Fibroblast of pulmonary artery (primary cell): Measurements from ENCODE around the gene SEMA5B.

Experiments
- DNase-seq: peaks from one replicate; pipeline ENCODE4 v3.0.0-alpha.2; 2010; ENCODE audit warnings: low read depth
- H3K4me3 ChIP-seq: replicated peaks from 2 replicates; pipeline ENCODE4 v1.5.1; 2011; ENCODE audit warnings: low read depth, mild to moderate bottlenecking, control low read depth, low read length, moderate library complexity
- TF ChIP-seq, protein P1 (sequence below): IDR thresholded peaks from 2 replicates; pipeline ENCODE4 v1.5.1; 2011; ENCODE audit warnings: mild to moderate bottlenecking, control low read depth, low read length, inconsistent platforms; ENCODE audit errors: missing control alignments

The SEMA5B gene

DNA sequence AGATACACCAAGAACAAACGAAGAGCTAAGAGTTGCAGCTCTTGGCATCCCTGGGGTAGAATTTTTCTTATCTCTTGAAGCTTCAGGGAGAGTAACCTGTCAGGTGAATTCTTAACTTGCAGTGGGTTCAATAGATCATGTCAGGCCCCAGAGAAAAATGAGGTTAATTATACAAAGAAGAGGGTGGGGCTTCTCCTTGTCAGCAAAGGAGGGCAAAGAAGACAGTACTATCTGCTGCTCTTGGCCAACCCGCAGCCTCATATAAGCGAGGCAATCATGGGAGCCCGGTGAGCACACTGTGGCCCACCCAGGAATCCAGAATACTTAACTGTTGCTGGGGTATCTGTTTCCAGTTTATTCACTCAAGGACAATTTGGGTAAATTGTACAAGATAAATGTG lies 110.2 kb downstream of the SEMA5B start:
- DNase-seq, result no peak
- TF ChIP-seq, protein P1, sequence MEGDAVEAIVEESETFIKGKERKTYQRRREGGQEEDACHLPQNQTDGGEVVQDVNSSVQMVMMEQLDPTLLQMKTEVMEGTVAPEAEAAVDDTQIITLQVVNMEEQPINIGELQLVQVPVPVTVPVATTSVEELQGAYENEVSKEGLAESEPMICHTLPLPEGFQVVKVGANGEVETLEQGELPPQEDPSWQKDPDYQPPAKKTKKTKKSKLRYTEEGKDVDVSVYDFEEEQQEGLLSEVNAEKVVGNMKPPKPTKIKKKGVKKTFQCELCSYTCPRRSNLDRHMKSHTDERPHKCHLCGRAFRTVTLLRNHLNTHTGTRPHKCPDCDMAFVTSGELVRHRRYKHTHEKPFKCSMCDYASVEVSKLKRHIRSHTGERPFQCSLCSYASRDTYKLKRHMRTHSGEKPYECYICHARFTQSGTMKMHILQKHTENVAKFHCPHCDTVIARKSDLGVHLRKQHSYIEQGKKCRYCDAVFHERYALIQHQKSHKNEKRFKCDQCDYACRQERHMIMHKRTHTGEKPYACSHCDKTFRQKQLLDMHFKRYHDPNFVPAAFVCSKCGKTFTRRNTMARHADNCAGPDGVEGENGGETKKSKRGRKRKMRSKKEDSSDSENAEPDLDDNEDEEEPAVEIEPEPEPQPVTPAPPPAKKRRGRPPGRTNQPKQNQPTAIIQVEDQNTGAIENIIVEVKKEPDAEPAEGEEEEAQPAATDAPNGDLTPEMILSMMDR, result no peak
- no peak overlapping the region for H3K4me3 ChIP-seq

DNA sequence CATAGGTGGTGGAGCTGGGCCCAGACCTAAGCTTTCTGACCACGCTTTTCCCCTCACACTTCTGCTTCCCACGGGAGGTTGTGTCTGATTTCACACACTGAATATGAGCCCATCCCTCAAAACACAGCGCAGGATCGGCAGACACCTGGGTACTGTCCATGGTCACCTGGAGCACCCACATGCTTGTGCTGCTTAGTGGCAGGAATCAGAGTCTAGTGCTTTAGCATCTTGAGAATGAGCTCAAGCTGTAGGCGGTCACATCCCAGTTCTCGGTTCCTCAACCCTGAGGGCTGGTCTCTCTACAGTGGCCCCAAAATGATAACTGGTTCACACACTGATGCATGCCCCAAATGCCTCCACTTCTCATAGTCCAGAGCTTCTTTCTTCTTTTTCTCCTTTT lies 111.0 kb downstream of the SEMA5B start:
- TF ChIP-seq, protein P1, result no peak
- DNase-seq, result no peak
- H3K4me3 ChIP-seq, result no peak overlapping the region

DNA sequence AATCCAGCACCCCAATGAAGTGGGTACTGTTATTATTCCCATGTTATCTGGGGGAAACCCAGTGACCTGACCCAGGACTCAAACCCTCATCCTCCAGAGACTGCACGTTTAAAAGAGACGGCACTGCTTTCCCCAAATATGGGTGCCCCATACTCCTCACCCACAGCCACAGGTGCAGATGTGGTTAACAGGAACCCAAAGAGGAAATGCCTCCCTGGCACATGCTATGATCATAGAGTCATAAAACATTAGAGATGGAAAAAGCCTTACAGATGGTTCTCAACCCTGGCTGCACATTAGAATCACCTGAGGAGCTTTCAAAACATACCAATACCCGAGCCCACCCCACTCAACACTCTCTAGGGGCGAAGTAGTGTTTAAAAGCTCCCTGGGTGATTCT lies 111.5 kb downstream of the SEMA5B start:
- TF ChIP-seq, protein P1, result no peak
- no peak for DNase-seq
- H3K4me3 ChIP-seq, result no peak overlapping the region

DNA sequence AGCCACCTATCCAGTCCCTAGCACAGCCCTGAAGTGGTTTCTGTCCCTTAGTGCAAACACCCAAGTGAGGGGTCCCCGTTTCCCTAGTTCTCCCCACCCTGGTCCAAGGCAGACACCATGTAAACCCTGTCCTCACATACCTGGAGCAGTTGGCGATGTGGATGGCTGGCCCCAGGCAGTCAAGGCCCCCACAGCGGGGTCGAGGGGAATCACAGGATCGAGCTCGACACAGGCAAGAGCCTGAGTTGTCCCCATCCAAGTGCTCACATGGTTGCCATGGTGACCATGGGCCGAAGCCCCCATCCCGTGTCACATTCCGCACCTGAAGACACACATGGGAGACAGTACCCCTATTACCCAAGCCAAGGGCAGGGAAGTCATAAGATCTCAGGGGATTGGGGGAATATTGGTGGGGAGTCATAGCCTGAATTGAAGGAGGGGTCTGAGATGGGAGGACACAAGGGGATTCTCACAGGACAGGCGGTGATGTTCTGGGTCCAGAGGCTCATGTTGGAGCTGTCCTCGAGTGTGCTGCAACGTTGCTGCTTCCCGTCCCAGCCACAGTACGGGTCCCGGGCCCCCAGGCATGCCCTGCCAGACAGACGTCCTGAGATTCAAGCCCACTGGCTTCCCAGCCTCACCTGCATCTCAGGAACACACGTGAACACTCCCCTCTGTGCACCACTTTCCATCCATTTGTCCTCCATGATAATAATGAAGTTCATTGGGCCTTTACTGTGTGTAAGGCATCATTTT lies 112.1 kb downstream of the SEMA5B start:
- no peak for DNase-seq
- H3K4me3 ChIP-seq, result no peak overlapping the region
- TF ChIP-seq, protein P1, result no peak

DNA sequence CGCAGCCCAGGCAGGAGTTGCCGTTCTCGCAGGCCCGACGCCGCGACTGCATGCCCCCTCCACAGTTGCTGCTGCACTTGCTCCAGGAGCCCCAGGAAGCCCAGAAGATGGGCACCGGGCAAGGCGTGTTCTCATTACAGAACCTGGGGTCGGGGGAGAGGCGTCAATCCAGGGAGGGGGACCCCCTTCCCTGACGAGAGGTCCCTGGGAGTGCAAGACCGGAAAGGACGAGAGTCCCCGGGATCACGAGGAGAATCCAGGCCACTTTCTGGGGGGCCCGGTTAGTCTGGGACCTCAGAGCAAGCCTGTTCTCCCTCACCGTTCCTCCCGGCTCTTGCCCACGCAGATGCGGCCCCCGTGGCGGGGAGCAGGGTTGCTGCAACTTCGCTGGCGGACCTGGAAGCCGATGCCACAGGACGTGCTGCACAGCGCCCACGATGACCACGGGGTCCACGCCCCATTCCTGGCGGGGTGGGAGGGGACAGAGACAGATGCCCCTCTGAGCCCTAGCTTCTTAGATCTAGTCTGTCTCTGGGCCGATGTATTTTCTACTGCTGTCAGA lies 113.9 kb downstream of the SEMA5B start:
- TF ChIP-seq, protein P1, result no peak
- no peak for DNase-seq
- H3K4me3 ChIP-seq, result no peak overlapping the region

DNA sequence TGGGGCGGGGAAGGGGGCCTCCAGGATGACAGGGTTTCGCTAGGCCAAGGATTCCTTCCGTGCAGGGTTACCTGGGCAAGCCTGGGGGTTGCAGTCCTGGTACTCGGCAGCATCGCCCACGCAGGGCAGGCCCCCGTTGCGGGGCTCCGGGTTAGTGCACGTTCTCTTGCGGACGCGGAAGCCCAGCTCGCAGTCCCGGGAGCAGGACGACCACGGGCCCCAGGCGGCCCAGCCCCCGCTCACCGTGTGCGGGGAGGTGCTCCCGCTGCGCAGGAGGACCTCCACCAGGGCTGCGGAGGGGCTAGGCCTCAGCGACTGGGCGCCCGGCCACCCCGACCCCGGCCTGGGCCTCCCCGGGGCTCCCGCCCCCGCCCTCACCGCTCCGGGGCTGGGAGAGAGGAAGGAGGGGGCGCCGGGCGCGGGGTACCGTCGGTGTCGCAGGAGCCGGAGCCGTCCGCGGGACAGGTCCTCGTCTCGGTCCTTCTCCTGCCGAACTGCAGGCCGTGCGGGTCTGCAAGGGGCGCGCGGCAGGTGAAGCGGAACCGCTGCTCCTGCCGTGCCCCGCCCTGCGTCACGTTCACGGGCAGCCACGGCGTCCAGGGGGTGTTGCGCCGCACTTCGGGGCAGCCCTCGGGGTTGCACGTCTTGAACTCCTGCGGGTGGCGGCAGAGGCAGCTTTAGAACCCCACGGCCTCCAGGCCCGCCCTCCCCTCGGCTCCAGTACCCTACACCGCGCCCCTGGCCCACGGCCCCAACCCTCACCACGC lies 114.6 kb downstream of the SEMA5B start:
- TF ChIP-seq, protein P1, result no peak
- H3K4me3 ChIP-seq, result no peak overlapping the region
- no peak for DNase-seq
